ENCODE measurements around the gene TSPAN6. TPM values are rescaled to one million over a fixed set of nuclear protein-coding genes. Genes with fewer than 3 reads are reported as not detected.

The TSPAN6 gene
- total RNA-seq (29.2 and 35.4 TPM in 2 replicates), polyA plus RNA-seq (24.9 and 34.1 TPM in 2 replicates), polyA minus RNA-seq (ENCODE audit: low replicate concordance) (4.4 and 5.2 TPM in 2 replicates)
- 18.9 and 22.1 TPM in 2 replicates for polyA plus RNA-seq (2012)

GRCh38 chrX:100636321-100636991, at the start of gene TSPAN6:
TSPAN6 (minus strand) TSS chrX:100636806; CDS start chrX:100636694, 112 bp downstream.
- no peaks in the 10 kb centered on the region for H3K4me1 ChIP-seq (ENCODE audit: control insufficient read depth, extremely low read depth, insufficient read depth, low read length)
- peak; percentile 80 to 89 for DNase-seq (ENCODE audit: low read depth in 2 of 2)
- peak within 1 kb of the TSS; percentile 55 to 79 (median 64) for H3K4me3 ChIP-seq (replicated peaks in 1 of 4; ENCODE audit: control extremely low read depth in 1 of 4, insufficient read depth in 1 of 4, low read depth in 3 of 4, low read length in 4 of 4)
- H2AFZ ChIP-seq (ENCODE audit: low read length): peak within 1 kb of the TSS; percentile 13
- no peaks in the 10 kb centered on the region for H3K79me2 ChIP-seq (ENCODE audit: control insufficient read depth, insufficient read depth, low read length)
- peak within 1 kb of the TSS; percentile 78 for H3K4me2 ChIP-seq (ENCODE audit: extremely low read depth, insufficient read depth, low read length)
- TF ChIP-seq EZH2 (IDR thresholded peaks at IDR 0.05; ENCODE audit: low read length, missing control alignments): no peak
- TF ChIP-seq CTCF (conservative IDR thresholded peaks at IDR 0.05 in 1 of 2, IDR thresholded peaks at IDR 0.05 in 1 of 2; ENCODE audit: low read depth in 1 of 2, low read length in 2 of 2): peak; percentile 50 to 53
- no peaks in the 10 kb centered on the region for H3K36me3 ChIP-seq (ENCODE audit: control insufficient read depth, insufficient read depth, low read length)
- H3K9me3 ChIP-seq (ENCODE audit: control insufficient read depth, insufficient read depth, low read depth, low read length): no peaks in the 10 kb centered on the region
- H4K20me1 ChIP-seq (ENCODE audit: control insufficient read depth, extremely low read depth, insufficient read depth, low read length): no peaks in the 10 kb centered on the region
- peak within 1 kb of the TSS; percentile 67 for H3K27ac ChIP-seq (ENCODE audit: insufficient read depth, low read length)
- peak within 1 kb of the TSS; percentile 74 for H3K9ac ChIP-seq (ENCODE audit: insufficient read depth, low read length)
- no peaks in the 10 kb centered on the region for H3K27me3 ChIP-seq (ENCODE audit: control insufficient read depth, insufficient read depth, low read length)

- DNase-seq (ENCODE audit: low read depth in 2 of 2): no peak
- Histone ChIP-seq H3K36me3 (ENCODE audit: control insufficient read depth, insufficient read depth, low read length) (no peaks in the 10 kb centered on the region), H3K9ac (ENCODE audit: insufficient read depth, low read length) (no peak overlapping the region), H3K9me3 (ENCODE audit: control insufficient read depth, insufficient read depth, low read depth, low read length) (no peaks in the 10 kb centered on the region), H2AFZ (ENCODE audit: low read length) (no peak overlapping the region), H3K4me2 (ENCODE audit: extremely low read depth, insufficient read depth, low read length) (no peak overlapping the region), H3K27me3 (ENCODE audit: control insufficient read depth, insufficient read depth, low read length) (no peaks in the 10 kb centered on the region), H3K27ac (ENCODE audit: insufficient read depth, low read length) (no peak overlapping the region), H3K4me1 (ENCODE audit: control insufficient read depth, extremely low read depth, insufficient read depth, low read length) (peaks cover 2% of the 10 kb centered on the region), H4K20me1 (ENCODE audit: control insufficient read depth, extremely low read depth, insufficient read depth, low read length) (no peaks in the 10 kb centered on the region), H3K79me2 (ENCODE audit: control insufficient read depth, insufficient read depth, low read length) (no peaks in the 10 kb centered on the region), H3K4me3 (replicated peaks in 1 of 4; ENCODE audit: control extremely low read depth in 1 of 4, insufficient read depth in 1 of 4, low read depth in 3 of 4, low read length in 4 of 4) (no peak overlapping the region)
- no peak for TF ChIP-seq EZH2 (IDR thresholded peaks at IDR 0.05; ENCODE audit: low read length, missing control alignments)
- no peak for TF ChIP-seq CTCF (conservative IDR thresholded peaks at IDR 0.05 in 1 of 2, IDR thresholded peaks at IDR 0.05 in 1 of 2; ENCODE audit: low read depth in 1 of 2, low read length in 2 of 2)
Observed at GRCh38 chrX:100685997-100686305, 49.3 kb upstream of the TSPAN6 start.

GRCh38 chrX:100685284-100685996, 48.8 kb upstream of the TSPAN6 start:
- Histone ChIP-seq H3K9me3 (ENCODE audit: control insufficient read depth, insufficient read depth, low read depth, low read length) (no peaks in the 10 kb centered on the region), H3K4me2 (ENCODE audit: extremely low read depth, insufficient read depth, low read length) (no peak overlapping the region), H4K20me1 (ENCODE audit: control insufficient read depth, extremely low read depth, insufficient read depth, low read length) (no peaks in the 10 kb centered on the region), H3K9ac (ENCODE audit: insufficient read depth, low read length) (no peak overlapping the region), H2AFZ (ENCODE audit: low read length) (no peak overlapping the region), H3K4me3 (replicated peaks in 1 of 4; ENCODE audit: control extremely low read depth in 1 of 4, insufficient read depth in 1 of 4, low read depth in 3 of 4, low read length in 4 of 4) (no peak overlapping the region), H3K27me3 (ENCODE audit: control insufficient read depth, insufficient read depth, low read length) (no peaks in the 10 kb centered on the region), H3K36me3 (ENCODE audit: control insufficient read depth, insufficient read depth, low read length) (no peaks in the 10 kb centered on the region), H3K4me1 (ENCODE audit: control insufficient read depth, extremely low read depth, insufficient read depth, low read length) (peaks cover 2% of the 10 kb centered on the region), H3K79me2 (ENCODE audit: control insufficient read depth, insufficient read depth, low read length) (no peaks in the 10 kb centered on the region), H3K27ac (ENCODE audit: insufficient read depth, low read length) (no peak overlapping the region)
- TF ChIP-seq EZH2 (IDR thresholded peaks at IDR 0.05; ENCODE audit: low read length, missing control alignments) (no peak), CTCF (conservative IDR thresholded peaks at IDR 0.05 in 1 of 2, IDR thresholded peaks at IDR 0.05 in 1 of 2; ENCODE audit: low read depth in 1 of 2, low read length in 2 of 2) (peak; percentile 76 to 82)
- peak; percentile 58 to 82 for DNase-seq (ENCODE audit: low read depth in 2 of 2)
